SHP77 treated with DMSO at 0.1 percent for 48 hours (cell line): ENCODE results near the gene KAZN.

Experiments used
- DNase-seq: peaks from one replicate; lab custom pipeline; 2025; lab: John Stamatoyannopoulos, UW

KAZN gene

DNA sequence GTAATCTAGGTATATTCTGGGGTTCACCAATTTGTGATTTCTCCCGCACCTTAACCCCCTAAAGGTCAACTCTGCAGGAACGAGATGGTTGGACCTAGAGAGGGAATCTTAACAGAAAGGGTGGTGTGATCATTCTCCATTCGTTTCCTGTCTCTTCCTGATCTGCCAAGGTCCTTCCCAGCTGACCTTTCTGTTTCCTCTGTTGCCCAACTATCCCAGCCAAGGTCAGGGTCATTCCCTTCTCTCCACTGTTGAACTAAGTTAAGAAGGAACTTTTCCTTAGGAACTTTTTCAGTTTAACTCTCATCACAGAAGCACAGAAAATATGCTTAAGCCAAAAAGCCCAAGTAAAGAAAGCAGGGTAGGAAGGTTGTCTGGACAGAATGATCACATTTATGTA lies 49.3 kb downstream of the KAZN start:
- no peak for DNase-seq

DNA sequence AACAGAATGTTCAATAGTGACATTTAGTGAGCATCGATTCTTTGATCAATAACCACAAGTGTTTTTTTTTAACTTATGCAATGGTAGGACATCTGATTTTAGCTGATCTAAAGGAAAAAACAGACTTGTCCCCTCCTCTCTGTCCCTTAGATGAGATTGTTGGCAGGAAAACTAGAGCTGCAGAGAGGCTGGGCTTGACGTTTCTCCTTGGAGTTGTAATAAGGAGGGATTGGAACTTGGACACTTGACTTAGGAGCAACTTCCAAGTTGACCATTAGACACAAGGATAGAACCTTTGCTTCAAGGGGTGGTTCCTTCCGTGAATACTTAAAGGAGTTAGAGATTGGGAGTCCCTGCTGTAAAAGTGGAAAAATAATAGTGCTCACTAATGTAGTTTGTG lies 49.9 kb downstream of the KAZN start:
- no peak for DNase-seq

DNA sequence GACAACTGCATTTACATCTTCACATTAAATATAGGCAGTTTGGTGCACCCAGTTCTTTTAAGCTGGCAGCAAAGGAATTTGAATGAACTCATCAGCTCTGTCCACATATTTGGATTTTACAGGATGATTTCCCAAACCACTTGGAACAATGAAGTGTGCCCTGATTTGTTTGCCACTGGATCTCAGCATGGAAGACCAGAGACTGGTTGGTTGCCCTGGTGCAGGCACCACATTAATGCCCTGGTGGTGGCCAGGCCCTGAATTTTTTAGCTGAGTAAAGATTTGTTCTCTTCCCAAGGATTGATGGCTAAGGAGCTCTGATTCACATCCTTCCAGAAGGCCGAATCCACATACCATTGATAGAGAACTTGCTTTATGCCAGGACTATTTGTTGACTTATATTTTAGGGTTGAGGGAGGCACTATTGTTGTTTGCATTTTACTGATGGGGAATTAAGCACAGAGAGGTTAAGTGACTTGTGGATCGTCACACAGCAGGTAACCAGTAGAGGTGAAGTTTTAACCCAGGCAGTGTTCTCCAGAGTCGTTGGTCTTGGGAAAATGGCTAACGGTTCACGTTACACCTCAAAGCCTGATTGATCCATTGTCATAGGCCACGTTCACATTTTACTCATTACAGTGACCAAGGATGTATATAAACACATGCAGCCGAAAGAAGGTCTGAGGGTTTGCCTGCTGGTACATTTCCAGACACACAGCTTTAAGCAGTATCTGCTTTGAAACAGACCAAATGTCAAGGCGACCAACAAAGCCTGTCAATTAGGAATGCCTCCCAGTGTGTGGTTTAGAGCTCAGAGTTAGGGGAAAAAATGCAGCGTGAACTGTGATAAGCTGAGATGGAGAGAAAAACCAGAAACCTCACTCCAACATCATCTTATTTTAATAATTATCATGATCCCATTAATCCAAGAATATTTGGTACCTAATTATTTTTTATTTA lies 50.7 kb downstream of the KAZN start:
- no peak for DNase-seq

DNA sequence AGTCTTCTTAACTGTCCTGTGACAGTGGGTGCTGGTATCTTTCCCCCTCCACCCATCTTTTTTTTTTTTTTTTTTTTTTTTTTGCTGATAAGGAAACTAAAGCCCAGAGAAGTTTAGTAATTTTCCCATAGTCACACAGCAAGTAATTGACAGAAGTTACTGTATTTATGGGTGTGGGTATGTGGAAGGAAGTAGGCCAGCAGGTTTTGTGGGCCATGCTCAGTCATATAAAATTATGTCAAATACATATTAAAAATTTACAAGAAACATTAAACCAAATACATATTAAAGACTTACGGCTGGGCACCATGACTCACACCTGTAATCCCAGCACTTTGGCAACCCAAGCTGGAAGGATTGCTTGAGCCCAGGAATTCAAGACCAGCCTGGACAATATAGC lies 51.5 kb downstream of the KAZN start:
- DNase-seq: no peak

DNA sequence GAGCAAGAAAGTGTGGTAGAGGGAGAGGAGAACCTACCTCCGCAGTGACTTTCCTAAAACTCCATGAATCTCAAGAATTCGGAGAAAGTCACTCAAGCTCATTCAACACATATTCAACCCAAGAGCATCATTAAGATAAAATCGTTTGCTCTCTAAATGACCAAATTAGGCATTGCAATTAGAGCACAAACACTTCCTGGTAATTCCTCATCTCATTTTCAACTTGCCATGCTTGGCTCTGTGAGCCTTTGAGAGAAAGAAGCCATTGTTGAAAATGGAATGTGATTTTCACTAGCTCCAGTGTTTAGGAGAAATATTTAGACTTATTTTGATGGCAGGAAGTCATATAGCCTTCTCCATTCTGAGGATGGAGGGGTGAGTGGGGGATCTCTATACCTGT lies 52.5 kb downstream of the KAZN start:
- DNase-seq: no peak

DNA sequence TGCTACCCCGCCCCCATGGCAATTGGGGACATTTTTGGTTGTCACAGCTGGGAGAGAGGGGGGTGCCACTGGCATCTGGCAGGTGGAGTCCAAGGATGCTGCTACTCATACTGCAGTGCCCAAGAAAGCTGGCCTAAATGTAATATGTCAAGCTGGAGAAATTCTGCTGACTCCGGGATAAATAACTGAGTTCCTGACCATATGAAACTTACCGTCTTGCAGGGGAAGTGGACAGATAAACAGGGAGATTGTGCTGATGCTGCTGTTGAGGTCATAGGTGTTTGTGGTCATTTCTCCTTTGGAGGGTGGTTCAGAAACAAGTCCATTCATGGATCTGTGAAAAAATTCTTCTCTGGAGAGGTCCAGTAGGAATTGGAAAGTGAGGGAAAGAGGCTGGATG lies 54.4 kb downstream of the KAZN start:
- no peak for DNase-seq

DNA sequence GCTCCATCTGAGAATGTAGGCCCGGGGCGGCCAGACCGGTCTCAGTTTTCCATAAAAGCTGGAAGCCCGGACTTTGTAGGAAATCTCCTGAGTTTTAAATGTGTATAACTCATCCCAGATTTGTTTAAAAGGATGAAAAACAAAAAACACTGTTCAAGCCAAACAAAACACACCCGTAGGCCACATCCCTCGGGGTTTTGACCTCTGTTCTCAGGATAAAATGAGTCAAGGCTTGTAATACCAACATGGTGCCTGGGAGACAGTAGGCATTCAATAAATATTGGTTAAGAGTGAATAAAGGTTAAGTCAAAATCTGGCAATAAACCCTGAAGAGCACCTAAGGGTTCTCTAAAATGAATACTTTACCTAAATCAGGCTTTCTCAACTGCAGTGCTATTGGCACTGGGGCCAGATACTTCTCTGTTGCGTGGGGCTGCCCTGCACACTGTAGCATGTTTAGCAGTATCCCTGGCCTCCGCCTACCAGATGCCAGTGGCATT lies 55.0 kb downstream of the KAZN start:
- DNase-seq: no peak

DNA sequence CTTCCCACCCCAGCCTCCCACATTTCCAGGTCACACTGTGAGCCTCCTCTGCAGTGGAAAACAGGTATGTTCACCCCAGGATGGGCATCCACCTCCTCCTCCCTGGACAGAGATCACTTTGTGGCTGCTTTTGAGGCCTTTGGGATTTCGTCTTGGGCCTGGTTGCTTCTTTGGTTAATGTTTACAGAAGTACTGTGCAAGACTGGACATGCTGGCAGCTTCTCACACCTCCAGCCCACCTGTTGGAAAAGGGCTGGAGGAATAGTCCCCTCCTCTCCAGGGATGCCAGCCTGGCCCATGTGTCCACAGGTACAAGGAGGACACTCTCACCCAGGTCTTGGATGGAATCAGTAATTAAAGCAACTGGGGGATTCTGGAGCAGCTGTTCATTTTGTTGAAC lies 56.1 kb downstream of the KAZN start:
- no peak for DNase-seq

DNA sequence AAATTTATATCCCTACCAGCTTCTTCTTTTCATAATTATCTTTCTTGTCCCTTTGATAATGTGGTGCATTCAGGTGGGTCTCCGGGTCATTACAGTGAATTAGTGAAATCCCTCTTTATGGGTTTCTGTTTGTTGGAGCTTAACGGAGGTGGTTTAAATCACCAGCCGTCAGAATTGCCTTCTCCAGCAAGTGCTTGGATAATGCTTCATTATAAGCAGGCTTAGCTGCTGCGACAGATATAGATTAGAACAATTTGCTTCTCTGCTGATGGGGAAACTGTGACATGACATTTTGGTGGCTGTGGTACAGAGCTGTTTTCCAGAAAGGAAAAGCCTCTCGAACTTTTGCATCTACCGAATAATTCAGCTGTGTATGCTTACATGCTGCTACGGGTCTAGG lies 56.9 kb downstream of the KAZN start:
- DNase-seq: no peak

DNA sequence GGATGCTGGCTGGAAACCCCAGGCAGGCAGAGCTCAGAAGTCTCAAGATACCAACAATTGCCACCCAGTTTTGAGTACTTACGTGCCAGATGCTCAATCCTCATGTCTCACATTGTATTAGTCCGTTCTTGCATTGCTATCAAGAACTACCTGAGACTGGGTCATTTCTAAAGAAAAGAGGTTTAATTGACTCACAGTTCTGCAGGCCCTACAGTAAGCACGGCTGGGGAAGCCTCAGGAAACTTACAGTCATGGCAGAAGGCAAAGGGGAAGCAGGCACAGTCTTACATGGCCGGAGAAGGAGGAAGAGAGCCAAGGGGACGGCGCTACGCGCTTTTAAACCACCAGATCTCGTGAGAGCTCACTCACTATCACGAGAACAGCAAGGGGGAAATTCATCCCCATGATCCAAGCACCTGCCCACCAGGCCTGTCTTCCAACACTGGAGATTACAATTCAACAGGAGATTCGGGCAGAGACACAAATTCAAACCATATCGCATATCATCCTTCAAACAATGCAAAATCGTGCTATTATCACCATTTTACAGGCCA lies 58.0 kb downstream of the KAZN start:
- DNase-seq: no peak

DNA sequence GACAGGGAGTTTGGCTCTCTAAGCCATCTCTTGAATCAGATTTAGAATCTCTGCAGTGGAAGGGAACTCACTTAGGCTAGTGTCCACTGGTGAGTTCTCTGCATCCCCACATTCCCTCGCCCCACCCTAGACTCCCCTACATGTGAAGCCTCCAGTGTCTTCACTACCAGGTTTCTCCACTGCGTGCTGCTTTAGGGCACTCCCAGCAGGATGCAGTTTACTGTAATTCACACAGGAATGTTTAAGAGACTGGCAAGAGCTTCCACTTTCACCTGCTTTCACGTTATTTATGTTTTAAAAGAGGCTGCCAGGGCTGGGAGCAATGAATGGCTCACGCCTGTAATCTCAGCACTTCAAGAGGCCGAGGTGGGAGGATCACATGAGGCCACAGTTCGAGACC lies 60.2 kb downstream of the KAZN start:
- DNase-seq: no peak

DNA sequence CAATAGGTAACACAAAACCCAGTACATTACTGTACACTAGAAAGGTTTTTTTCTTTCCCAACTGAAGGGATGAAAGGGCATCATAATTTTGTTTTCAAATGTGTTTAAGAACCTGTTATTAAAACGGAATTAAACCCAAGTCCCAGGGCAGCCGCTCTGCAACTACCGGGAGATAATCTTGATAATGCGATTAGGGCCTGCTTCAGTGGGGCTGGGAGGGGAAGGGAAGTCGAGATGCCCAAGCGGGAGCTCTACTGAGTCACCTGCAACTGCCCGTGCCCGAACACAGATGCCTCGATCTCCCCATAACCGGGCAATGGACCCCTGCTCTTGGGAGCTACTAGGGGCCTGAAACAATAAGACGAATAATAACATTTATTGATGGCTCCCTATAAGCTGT lies 61.4 kb downstream of the KAZN start:
- DNase-seq: no peak

DNA sequence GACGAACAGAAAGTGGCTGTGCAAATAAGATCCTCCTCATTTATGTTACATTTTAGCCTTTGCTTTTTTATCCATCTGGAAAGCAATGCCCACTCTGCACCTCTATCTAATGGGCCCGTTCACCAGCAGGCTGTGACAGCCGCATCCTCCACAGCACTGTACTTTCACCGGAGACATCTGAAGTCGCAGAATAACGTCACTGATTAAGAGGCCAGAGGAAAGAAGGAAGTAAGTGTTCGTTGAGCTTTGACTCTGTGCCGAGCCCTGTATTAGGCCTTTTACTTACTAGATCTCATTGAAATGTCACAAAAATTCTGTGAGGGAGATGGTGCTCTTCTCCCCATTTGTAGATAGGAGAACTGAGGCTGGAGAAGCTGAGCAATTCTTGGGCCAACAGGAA lies 62.3 kb downstream of the KAZN start:
- no peak for DNase-seq

DNA sequence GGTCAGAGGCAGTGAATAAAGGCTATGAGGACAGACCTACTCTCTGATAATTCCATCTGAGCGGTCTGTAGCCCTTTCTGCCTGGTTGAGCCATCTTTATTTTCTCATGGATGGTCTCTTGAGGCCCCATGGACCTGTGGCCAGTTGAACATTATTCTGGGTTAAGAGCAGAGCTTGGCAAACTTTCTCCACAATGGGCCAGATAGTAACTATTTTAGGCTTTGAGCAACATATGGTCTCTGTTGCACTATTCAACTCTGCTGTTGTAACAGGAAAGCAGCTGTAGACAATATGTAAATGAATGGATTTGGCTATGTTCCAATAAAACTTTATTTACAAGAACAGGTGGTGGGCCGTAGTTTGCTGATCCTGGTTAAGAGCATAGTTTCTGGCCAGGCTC lies 62.7 kb downstream of the KAZN start:
- no peak for DNase-seq

DNA sequence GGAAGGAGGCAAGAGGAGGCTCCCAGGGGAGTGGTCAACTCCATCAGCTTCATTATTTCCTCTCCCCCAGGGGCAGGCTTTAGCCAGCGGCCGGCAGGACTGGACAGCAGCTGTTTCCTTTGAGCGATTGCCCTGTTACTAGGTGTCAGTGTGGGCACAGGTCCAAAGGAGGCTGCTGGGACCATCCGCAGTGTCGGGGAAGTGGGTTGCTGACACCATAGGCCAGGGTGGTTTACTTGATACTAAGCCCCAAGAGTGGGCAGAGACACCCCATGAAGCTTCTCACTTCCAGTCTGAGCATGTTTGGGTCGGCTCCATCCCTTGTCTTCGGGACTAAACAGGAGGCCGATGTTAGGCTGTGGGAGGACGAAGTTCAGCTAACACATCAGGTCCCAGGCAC lies 63.6 kb downstream of the KAZN start:
- DNase-seq: no peak

DNA sequence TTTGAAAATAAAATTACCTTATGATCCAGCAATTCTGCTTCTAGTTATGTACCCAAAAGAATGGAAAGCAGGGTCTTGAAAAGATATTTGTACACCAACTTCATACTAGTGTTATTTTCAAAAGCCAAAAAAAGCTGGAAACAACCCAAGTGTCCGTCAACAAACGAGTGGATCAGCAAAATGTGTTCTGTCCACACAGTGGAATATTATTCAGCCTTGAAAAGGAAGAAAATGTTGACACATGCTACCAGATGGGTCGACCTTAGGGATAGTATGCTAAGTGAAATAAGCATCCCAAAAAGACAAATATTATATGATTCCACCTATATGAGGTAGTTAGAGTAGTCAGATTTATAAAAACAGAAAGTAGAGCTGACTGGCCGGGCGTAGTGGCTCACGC lies 65.3 kb downstream of the KAZN start:
- no peak for DNase-seq

DNA sequence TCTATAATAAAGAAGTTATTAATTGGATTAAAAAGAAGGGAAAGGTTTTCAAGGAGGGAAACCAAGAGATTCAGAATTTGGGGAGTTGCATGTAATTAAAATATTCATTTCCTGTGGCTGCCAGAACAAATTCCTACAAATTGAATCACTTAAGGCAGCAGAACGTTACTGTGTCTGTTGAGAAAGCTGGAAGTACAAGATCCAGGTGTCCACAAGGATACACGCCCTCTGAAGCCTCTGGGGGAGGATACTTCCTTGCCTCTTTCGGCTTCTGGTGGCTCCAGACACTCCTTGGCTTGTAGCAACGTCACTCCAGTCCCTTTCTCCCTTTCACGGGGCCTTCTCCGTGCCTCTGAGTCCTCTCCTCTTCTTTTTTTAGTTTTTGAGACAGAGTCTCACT lies 67.9 kb downstream of the KAZN start:
- no peak for DNase-seq

DNA sequence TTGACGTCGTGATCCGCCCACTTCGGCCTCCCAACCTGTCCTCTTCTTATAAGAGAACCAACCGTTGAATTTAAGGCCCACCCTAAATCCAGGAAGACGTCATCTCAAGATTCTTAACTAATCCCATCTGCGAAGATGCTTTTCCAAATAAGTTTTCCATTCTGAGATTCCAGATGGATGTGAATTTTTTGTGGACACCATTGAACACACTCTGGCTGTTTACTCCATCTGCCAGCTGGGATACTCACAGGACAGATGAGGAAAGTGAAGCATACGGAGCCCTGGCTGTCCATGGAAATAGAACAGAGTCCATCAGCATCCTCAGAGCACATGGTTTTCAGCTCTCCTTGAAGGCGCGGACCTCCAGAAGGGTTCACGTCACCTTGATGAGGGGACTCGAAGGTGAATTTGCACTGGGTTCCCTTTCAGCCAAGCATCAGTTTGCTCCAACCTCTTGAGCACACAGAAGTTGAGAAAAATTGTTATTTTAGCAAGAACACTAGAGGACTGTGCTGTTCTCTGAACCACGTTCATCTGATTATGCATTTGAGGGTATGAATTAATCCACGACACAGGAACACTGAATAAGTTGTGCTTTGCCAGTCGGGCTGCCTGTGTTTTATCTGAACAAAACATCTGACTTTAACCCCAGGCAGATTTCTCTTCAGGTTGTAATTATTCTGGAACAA lies 68.6 kb downstream of the KAZN start:
- DNase-seq: no peak

DNA sequence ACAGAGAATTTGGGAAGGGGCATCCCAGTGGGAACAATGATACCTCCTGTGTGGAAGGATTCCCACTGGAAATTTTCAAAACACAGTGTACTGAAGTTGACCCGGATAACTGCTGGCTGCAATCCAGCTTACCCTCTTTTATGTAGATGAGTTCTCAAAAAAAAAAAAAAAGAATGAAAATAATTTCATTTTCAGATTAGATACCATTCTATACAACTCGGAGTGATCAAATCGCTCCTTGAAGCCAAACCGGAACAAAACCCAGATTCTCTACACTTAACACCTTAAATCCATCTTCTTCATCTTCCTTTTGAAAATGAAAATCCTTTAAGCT lies 69.1 kb downstream of the KAZN start:
- no peak for DNase-seq

DNA sequence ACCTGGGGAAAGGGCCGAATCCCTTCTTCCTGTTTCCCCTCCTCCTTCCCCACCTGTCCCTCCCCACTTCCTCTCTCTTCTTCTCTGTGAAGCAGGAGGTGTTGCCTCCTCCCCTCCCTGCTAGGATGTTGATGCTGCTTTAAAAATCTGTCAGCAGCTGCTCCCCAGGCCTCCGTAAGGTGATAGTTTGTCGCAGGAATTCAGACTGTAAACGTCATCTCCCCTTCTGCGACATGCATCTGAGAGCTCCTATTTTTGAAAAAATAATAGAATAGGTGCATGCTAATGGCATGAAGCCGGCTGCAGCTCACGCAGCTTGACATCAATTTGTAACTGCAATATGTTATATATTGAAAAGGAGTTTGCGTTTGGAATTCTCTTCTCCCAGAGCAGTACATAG lies 70.1 kb downstream of the KAZN start:
- DNase-seq: no peak

DNA sequence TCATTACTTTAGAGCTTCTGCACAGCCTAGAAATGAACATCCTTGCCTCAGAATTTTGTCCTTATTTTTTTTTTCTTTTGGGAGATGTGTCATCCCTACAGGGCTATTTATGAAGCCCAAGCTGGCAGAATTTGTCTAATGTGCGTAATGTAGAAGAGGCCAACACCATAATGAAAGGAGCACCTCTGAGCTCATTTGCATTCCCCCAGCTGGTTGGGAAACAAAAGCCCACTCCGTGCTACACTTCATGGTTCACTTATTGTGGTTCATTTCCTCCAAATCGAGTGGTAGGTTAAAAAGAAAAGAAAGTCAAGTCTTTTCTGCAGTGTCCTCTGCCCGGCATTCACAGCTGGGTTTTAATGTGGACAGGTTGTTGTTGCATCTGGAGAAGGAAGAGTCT lies 73.5 kb downstream of the KAZN start:
- DNase-seq: no peak

DNA sequence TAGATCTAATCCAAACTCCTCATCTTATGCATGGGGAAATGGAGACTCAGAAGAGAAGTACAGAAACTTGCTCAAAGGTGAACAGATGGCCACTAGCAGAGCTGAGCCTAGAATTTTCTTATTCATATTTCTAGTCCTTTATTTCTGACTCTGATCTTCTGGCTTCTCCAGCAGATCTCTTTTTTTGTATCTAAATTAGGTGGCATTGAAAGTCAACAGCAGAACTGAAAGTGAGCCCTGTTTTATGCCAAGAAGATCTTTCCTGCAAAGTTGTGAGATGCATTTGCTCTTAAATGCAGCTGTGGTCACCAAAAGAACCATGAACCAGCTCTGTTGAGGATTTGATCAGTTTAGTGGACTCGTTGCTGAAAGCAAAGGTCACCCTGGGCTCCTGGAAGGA lies 75.5 kb downstream of the KAZN start:
- no peak for DNase-seq

DNA sequence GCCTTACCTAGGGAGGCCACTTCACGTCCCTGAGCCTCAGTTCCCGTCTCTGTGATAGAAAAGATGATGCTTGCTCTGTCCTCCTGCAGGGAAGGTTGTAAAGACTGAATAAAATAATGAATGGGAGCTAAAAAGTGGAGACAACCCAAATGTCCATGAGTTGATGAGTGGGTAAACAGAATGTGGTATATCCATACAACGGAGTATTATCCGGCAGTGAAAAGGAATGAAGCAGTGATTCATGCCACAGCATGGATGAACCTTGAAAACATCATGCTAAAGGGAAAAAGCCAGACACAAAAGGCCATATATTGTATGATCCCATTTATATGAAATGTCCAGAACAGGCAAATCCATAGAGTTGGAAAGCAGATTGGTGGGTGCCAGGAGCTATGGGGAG lies 77.9 kb downstream of the KAZN start:
- DNase-seq: no peak
